Glomerular visceral epithelial cell (primary cell): ENCODE data around the gene GNG12.

Experiments
- DNase-seq: peaks from one replicate; pipeline ENCODE4 v3.0.0-alpha.2; 2016; ENCODE audit errors: extremely low spot score

GNG12 gene

DNA sequence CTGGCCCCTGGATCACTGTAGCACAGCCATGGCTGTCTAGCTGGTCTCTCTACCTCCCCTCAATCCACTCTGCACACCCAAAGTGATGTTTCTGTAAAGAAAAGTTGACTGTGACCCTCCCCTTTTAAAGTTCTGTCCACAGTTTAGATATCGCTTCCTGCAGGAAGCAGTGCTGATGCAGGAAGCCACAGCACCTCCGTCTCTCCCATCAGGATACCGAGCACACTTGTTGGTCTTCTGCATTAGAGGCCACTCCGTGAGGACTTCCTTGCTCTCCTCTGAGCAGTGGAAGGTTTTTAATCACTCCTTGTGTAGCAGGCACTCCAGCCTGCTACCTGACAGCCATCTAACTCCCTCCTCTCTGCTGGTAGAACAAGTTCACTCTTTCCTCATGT lies 78.7 kb downstream of the GNG12 start:
- no peak for DNase-seq

DNA sequence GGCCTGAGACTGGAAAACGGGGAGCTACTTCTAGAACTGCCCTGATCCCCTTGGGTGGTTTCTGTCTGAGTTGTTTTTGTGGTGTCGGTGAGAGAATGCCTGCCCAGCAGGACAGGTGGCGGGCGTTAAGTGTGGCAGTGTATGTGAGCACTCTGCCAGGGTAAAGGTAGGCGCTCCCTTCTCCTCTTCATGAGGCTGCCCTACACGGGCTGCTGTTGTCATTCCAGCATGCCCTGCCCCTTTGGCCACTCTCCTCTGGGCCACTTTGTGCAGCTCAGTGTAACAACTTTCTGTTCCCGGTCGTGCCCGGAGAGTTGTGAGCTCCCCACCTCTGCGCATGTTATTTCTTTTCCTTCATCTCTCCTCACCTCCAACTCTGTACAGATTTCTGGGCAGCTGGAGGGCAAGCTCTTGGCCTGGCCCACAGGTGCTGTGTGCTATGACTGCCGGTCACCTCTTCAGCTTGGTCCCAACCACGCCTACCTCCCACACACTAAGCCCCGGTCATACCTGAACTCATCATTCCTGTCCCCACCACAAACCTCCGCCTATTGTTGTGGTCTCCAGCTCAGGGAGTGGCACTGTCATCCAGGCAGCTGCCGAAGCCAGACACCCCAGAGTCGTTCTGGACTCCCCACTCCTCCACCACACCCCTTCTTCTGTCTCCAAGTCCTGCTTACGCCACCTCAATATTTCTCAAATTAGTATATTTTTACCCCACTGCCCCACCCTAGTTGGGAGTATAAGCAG lies 79.3 kb downstream of the GNG12 start:
- peak; percentile 54 for DNase-seq

DNA sequence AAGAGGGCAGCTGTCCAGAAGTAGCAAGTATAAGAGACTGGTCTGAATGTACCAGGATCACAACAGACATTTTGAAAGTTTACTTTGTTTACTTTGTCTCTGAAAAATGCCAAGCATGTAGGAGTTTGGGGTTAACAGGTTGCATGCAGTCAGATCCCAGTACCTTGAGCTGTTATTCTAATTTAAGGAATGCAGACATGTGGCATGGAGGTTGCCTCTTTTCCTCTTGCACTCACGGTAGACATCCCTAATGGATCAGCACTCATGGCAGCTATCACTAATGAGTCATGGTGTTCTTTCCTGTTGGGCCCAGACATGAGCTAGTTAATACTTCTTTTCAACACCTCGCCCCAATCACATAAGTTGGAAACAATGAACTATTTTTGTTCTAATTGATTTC lies 81.0 kb downstream of the GNG12 start:
- peak; percentile 58 for DNase-seq

DNA sequence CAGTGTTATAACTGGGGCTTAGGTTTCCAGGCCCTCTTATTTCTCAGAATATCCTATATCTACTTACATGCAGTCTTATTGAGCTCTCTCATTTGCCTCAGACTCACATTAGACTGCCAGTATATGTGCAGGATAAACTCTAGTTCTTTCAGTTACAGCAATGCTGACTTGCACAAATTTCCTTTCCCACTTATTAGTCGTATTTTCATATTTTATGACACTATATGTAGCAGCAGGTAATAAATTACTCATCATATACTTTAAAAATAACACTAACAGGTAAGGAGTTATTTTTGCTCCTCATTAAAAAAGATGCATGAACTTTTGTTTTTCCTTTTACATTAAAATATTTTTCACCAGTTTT lies 82.6 kb downstream of the GNG12 start:
- no peak for DNase-seq

DNA sequence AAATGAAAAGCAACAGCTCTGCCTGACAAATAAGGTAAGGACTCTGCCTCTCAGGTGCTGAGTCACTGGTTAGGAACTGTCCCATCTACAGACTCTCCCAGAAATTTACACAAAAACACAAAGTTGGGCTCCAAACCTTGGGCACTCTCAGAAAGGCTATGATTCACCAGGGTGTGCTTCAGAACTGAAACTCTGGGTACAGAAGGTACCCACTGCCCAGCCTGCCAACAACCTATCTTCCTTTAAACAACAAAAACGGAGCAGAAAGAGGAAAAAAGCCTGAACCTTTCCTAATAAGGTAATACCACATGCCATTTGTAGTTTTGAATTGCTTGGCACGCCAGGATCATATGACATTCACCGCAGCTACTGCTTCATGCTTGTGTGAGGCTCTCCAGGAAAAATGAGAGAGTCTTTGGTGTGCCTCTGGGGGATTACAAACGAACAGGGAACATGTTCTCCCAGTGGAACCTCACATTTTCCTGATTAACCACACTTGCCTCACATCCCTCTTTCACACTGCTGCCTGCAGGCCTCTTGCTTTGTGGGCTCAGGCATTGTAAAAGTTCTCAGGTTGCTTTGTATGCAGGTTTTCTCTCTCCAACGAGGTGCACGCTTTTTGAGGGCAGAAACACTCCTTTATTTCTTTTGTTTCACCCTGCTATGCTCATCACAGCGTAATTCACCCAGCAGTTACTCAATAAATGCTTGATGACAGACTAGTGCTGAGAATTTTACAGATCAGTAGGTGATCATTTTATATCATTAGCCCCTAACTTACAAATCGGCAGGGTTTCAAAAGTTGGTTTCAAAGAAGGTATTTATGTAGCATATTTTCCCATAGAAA lies 83.2 kb downstream of the GNG12 start:
- DNase-seq, result peak; percentile 82

DNA sequence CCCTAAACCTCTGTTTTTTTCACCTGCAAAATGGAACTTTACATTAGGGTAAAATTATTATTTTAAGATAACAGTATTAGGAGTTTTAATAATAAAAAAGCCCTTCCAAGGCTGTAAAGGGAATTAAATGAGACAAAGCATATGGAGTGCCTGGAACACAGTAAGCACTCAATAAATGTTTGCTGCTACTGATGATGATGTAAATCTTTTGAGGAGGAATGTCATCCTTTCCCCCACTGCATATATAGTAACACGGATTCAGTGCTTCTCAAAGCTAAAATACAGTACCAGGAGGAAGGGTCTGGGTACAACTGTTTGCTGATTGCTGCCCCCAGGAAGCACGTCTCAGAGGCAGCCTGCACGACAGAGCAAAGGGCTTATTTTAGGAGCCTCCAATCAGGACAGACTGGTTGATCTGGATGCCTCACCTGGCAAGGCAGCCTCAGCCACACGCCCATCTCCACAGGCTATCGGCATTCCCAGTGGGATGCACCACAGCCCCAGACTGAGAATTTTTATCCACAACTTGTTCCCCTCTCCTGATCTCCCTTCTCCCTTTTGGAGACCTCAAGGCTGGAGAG lies 83.9 kb downstream of the GNG12 start:
- no peak for DNase-seq

DNA sequence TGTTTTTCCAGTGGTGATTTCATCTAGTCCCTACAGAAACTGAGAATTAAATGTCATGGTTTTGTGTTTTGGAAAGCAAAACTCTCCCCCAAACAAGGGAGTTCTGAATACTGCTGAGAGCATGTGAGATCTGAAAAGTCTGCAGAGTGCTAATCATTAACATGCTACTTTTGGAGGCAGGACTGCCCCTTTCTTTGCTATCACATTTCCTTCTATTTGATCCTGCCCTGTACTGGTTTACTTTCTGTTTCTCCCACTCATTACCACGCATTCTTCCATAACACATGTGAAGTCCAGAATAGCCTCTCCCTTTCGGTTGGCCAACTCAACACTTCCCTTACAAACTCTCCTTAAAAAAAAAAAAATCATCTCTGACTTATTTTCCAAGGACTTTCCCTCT lies 84.6 kb downstream of the GNG12 start:
- DNase-seq, result peak; percentile 79

DNA sequence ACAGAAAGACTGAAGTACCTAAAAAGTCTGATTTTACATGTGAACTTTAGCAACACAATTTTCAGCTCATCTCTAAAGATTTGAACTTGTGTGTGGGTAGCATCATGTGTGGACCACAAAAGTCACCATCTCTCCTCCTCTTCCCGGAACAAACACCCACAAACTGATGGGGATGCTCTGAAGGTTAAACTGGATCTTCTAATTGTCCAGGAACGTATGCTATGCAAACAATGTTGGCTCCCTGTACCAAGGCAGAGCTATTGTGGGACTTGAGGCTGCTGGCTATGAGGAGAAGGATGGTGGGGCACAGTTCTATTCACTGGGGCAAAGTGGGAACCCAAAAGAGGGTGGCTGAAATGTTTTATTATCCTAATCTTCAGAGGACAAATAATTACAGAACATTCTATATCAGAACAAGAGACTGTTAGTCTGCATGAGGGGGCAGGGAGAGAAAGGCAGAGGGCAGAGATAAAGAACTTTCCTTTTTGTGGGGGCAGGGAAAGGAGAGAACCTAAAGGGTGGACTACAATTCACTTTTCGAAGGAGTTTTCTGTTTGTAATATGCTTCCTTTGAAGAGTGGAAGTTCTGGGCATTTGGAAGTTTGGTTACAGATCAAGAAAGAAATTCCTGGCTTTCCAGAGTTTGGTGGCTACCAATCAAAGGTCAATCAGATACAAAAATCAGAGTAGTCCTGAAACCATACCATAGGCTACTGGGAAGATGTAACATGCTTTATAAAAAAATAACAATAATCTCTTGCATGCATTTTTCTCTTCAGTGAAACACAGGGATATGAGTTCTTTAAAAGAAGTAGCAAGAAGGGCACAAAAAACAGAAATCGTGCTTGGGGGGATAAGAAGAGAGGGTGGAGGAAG lies 85.4 kb downstream of the GNG12 start:
- DNase-seq, result peak; percentile 47

DNA sequence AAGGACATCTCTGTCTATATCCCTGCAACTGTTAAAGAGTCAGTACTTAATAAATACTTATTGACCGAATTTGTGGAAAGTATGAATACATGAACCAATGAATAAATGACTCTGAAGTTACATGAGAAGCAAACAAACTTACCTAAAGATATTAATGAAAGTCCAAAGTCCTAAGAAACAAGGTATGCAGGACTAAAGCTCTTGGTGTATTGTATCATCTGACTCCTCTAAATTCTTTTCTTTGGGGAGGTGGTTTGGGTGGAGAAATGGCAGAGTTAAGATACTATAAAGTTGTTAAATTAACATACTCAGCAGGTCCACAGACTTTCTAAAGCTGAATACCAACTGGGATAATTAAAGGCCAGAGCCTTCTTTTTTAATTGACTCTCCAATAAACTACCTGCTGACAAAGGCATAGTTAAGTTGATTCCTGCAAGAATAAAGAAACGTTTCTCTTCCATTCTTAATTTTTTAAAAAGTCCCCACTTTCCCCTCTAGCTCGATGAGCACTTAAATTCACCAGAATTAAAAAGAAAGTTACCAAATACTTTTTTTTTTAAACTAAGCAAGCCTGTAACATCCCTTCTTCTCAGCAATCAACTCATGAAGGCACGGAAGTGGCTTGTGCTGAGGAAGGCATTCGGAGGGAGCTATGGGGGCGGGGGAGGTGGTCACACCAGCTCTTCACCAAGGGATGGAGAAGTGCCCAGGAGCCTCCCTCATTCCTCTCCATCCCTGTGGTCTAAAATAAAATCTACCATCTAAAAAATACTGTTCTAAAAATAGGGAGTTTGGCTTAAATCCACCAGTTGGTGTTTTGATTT lies 87.2 kb downstream of the GNG12 start:
- DNase-seq, result no peak

DNA sequence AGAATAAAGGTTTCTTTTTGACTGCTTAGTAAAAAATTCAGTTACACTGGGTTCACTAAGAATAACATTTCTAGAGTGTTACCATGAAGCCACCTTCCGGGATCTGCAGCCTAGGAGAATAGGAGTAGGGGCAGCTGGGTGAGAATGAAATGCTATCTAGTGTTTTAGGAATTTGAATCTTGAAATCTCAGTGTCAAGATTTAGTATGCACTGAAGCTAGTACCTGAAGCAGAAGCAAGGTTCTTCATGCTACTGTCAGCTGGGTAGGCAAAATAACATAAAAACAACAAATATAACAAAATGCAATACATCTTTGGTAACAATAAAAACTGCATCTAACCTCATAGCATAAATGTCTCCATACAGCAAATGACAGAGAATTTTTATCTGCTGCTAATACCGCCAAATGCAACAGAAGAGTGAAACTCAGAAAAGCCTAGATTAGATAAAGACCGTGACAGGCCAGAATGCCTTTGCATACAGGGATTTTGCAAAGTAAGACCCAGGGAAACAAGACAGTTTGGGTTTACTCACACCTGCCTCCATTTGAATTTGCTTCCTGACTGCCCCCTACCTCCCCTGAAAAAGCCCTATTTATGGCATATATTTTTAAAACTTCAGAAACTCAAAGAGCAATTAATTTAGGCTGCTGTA lies 90.1 kb downstream of the GNG12 start:
- no peak for DNase-seq

DNA sequence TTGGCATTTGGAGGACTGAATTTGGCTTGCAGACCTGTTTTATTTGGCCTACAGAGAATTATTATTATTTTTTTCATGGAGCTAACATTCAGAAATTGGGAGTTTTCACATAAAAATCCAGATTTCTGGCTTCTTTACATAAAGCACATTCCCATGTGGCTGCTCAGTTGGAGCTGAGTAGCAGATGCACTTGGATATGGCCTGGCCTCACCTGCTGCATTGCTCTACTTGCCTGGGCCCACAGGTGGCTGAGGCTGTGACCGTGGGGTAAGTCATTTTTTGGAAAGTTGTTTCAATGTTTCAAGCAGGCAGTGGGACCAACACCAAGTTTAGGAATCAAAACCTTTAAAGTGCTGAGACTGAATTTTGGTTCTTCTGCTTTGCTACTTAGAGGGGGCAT lies 91.5 kb downstream of the GNG12 start:
- DNase-seq, result no peak

DNA sequence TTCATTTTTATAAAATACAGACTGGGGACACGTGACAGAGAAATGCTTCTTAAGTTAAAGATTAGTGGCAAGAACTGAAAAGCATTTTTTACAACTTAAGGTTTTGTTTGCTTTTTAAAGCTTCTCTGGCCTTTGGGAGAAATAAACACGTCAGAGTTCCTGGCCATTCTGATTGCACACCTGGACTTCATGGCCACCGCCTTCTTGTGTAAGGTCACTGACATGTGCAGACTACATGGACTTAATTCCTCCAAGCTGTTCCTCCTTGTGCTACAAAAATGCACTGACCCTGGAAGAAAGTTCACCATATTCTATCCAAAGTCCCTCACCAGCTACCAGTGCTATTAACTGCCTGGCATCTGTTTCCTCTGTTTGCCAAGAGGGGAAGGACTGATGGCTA lies 92.1 kb downstream of the GNG12 start:
- DNase-seq, result no peak

DNA sequence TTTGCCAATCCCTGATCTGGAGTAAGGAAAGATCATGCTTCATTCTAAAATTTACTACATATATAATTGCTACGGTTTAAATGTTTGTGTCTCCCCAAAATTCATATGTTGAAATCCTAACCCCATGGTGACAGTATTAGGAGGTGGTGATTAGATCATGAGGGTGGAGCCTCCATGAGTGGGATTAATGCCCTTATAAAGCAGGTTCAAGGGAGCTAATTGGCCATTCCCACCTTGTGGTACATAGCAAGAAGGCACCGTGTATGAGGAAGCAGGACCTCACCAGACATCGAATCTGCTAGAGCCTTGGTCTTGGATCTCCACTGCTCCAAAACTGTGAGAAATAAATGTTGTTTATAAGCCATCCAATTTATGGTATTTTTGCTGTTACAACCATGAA lies 92.7 kb downstream of the GNG12 start:
- DNase-seq, result no peak

DNA sequence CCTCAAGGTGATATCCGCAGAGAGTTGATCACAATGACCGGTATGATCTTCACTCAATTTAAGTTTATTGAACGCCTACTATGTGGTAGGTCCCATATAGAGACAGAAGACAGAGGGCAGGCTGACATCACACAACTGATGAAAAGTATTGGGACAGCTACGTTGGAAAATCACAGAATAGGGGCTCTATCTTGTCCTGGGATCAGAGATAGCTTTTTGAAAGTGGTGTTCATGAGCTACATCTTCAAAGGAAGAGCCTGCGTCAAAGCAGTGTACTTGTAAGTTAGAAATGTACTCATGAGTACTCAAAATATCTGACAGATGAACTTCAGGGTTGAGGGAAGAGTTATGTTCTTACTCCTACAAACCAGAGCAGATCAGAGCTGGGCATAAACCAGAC lies 93.9 kb downstream of the GNG12 start:
- no peak for DNase-seq

DNA sequence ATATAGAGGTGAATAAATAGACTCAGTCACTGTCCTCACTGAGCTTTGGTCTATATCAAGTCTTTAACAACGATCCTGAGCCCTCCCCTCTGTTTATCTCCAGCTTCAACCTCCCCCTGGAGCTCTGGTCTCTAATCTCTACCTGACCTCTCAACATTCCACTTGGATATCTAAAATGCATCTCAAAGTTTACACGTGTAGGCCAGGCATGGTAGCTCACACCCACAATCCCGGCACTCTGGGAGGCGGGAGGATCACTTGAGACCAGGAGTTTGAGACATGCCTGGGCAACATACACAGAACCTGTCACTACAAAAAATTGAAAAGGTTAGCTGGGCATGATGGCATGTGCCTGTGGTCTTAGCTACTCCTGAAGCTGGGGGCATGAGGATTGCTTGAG lies 94.9 kb downstream of the GNG12 start:
- DNase-seq, result no peak

DNA sequence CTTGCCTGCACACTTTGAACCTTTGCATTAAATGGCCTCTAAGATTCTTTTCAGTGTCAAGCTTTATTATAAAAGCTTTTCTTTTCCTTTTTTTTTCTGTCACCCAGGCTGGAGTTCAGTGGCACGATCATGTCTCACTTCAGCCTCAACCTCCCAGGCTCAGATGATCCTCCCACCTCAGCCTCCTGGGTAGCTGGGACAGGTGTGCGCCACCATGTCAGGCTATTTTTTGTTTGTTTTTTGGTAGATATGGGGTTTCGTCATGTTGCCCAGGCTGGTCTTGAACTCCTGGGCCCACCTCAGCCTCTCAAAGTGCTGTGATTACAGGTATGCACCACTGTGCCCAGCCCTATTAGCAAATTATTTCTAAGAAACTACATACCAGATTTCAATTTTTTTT lies 95.4 kb downstream of the GNG12 start:
- no peak for DNase-seq

DNA sequence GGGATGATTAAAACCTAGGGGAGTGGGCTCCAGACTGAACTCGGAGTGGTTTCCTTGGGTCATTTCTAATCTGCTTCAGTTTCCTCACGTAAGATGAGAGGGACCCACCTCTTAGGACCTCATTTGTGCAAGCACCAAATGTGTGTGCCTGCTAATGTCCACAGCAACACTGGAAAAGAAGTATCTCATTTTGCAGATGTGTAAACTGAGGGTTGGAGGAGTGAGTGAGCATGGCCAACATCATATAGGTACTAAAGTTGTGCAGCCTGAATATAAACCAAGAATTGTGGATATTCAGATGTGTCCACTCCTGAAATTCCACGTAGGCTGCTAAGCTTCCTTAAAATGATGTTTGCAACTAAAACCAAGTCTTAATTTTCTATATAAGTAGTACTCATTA lies 96.5 kb downstream of the GNG12 start:
- no peak for DNase-seq

DNA sequence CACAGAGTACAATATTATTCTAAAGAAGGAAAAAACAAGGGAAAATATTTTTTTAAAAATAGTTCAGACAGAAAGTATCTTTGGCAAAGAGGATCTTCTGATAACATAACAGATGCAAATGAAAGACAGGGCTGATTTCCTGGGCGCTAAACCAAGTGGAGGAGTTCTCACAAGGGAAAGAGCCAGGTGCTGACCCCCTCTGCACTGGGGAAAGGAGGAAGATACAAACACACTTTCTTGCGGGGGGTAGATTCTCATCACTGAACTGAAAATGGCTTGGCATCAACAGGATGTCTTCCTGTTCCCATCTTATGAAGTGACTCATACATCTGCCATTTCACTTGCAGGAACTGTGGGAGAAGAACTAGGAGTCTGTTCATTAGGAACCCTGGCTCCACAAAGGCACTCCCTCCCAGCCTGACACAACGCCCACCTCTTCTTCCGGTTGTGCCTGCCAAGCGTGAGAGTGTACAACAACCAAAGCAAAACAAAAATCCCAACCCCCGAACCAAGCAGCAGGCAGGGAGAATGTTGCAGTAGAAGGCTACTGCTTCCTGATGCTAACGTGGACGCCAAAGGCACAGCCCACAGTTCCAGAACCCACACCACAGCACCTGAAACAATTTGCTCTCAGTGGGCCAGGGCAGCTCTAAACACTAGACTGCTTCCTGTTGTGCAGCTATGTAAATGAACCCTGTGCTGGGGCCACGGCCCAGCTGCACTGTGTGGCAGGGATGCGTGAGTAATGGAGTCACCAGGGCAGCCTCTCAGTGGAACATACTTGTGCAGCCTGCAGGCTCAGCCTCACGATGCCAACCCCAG lies 97.2 kb downstream of the GNG12 start:
- DNase-seq, result peak; percentile 88

DNA sequence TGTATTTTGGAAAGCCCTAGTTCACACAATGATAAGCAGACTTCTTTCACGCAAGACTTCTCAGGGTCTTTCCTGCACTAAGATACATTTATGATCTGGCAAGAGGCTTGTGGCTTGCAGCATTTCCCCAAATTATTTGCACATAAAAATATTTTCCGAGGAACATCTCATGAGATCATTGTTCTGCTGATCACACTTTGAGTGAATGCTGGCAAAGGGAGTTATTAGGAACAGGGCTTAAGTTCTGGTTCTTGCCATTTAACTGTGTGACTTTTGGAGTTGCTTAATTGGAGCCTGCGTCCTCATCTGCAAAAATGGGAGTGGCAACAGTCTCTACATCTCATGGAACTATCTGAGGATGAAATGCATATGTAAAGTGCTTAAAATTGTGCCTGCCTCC lies 98.1 kb downstream of the GNG12 start:
- DNase-seq, result no peak

DNA sequence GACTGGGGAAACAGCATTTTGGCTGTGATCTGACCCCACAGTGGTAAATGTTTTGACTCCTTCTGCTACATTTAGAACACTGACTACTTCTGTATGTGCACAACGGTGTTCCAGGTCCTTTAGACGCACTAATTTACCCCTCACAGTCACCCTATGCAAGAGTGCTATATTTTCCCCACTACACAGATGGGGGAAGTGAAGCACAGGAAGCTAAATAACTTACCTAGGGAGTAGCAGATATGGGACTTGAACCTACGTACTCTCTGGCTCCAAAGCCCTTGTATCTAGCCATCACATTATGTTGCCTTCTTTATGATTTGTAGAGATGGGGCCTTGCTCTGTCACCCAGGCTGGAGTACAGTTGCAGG lies 99.0 kb downstream of the GNG12 start:
- DNase-seq, result no peak
